GM18870 (cell line): ENCODE results near the gene PARP1.

Experiments used
- ATAC-seq: cut with Tn5 transposase; IDR thresholded peaks from one replicate; pipeline ENCODE4 v1.9.1; 2021; ENCODE audit warnings: moderate library complexity; ENCODE audit not compliant: unreplicated experiment

PARP1 gene

DNA sequence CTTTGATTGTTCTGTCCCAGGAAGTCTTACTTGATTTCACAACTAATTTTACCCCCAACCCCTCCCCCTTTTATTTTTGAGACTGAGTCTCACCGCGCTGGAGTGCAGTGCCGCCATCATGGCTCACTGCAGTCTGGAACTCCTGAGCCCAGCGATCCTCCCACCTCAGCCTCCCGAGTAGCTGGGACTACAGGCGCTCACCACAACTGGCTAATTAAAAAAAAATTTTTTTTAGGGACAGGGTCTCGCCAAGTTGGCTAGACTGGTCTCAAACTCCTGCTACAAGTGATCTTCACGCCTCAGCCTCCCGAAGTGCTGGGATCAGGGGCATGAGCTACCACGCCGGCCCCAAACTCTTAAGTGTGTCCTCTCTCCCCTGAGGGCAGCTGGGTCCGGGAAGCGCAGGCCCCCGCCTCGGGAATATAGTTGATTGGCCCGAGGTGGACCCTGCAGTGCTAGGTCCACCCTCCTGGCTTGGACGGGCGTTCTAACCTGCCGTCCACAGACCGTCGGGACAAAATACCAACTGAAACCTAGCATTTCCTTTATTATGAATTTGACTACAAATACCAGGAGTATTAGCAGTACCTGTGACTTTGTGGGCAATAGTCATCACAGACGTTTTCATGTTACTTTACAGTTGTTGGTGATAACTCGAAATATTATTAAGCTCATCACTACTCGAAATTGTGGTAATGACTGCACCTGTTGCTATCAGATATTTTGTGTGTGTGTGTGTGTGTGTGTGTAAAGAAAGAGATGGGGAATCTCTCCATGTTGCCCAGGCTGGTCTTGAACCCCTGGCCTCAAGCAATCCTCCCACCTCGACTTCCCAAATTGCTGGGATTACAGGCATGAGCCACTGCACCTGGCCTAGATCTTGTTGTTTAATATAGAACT lies 642 bp upstream of the PARP1 start:
- ATAC-seq, result no peak

DNA sequence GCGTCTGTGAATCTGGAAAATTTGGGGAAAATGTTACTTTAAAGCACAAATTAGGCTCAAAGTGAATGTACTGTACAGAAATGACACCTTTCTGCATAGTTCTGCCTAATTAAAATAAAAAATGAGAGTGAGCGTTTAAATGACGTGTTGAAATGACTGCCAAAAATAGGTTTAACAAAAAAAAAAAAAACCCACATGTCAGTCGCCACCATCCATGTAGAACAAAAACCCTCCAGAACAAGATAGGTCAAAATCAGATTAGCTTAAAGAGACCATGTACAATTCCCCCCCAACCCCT lies 745 bp downstream of the PARP1 start:
- ATAC-seq, result peak; percentile 1

DNA sequence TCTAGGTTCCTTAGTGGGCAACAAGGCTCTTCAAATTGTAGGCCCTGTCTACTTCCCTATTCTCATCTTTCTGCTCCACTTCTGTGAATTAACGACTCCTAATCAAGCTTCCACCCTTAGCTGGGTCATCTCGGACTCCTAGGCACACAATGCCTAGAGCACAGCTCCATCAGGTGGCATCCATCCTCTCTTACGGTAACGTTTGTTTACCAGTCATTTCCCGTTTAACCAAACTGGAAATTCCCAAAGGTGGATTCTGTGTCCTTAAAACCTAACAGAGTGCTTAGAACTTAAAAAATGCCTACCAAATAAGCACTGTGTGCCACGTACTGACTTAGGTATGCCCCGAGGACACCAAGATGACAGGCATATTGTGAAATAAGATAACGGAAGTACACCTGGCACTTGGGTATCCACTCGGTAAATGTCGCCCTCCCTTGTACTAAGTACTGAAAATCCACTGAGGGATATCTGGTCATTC lies 1.5 kb downstream of the PARP1 start:
- ATAC-seq, result no peak

DNA sequence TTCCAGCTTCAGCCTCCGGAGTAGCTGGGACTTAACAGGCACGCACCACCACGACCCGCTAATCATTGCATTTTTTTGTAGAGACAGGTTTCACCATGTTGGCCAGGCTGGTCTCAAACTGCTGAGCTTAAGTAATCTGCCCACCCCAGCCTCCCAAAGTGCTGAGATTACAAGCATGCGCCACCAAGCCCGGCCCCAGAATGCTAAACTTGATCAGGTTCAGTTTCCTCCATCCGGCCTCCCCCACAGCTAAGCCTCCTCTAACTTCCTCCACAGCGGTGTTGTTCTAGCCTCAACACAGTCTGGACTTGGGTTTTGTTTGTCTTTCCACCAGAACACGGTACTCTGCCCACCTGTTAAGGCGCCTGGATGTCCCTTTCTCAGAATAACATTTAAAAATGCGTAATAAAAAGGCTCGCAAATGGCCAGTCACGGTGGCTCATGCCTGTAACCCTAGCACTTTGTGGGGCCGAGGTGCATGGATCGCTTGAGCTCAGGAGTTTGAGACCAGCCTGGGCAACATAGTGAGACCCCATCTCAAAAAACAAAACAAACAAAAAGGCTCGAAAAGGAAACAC lies 2.4 kb downstream of the PARP1 start:
- ATAC-seq, result no peak

DNA sequence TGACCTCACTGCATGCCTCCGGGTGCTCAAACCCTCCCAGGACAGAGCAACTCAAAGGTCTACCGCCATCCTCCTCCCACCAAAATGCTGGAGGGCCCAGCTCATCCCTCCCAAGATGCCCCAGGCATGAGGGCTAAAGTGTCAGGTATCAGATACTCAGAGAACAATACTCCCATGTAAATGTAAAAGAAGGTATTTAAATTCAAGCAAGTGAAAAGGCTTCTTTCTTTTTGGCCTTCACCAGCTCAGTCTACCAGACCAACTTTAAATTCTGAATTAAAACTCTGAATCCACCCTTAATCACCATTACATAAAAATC lies 3.0 kb downstream of the PARP1 start:
- no peak for ATAC-seq

DNA sequence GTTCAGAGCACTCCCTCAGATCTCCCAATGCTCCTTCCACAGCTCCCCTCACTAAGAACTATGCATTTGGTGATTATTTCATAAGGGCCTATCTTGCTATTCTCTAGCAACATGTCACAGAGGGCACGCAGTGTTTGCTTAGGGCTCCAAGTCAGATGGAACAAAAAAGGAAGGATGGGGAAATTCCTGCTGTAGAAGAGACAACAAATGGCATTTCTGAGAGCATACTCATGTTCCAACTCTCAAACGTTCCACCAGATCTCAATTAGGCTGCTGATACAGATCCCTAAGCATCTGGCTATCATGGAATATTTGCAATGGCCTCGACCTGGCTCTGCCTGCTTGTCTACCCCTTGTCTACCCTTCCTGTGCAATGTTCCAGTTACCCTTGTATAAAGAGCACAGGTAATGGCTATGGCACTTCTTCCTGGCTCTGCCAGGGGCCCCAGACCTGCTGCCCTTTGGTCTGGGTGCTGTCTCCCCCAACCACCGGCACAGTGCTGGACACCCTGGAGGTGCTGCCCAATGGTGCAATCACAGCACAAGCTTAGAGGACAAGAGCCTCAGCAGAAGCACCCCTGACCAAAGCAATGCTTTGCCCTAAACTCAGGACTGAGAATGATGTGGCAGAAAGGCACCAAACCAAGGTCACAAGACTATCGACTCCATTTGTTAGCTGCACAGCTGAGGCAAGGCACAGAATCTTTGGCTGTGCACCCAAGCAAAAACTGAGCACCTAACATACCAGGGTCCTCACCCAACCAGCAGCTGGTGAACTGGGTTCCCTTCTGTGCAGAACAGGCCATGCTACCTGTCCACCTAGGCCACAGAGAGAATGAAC lies 3.6 kb downstream of the PARP1 start:
- ATAC-seq, result no peak

DNA sequence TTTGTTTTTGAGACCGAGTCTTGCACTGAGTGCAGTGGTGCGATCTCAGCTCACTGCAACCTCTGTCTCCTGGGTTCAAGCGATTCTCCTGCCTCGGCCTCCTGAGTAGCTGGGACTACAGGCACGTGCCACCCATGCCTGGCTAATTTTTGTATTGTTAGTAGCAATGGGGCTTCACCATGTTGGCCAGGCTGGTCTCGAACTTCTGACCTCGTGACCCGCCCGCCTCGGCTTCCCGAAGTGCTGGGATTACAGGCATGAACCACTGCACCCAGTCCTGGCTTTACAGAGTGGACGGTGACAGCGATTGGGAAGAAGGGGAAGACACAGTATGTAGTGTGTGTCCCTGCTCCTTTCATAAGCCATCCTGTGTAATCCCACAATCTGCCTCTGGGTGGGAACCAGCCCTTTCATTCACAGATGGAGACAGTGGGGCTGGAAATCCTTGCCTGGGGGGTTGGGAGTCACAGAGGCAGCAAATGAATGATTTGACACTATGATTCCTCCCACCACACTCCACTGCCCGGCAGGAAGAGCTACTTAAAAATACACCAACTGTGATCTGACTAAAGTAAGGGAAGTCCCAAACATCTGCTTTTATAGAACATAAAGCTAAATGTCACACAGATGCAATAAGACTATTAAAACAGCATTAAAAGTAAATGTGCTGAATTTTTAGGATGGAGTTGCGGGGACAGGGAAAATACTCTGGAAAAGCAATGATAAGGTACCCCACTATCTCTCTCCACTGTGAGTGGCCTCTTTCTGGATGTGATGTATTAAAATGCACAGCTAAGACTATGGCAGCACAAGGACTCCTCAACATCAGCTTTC lies 4.5 kb downstream of the PARP1 start:
- no peak for ATAC-seq

DNA sequence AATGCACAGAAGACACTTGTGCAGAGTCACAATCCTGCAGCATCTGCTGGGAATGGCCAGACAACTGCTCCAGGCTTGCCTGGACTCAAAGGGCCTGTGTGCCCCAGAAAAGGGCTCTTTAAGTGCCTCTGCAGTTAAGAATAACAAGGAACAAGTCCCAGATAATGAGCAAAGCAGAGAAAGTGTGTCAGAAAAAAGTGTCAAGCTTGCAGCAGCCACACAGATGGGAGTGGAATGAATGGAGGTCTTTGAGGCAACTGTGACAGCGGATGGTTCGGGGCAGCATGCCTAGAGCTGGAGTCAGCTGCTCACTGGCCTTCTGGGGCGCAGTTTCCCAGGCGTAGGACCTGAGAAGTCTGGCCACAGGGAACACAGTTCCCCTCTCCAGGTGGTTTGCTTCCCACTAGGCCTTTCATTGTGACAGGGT lies 5.1 kb downstream of the PARP1 start:
- no peak for ATAC-seq

DNA sequence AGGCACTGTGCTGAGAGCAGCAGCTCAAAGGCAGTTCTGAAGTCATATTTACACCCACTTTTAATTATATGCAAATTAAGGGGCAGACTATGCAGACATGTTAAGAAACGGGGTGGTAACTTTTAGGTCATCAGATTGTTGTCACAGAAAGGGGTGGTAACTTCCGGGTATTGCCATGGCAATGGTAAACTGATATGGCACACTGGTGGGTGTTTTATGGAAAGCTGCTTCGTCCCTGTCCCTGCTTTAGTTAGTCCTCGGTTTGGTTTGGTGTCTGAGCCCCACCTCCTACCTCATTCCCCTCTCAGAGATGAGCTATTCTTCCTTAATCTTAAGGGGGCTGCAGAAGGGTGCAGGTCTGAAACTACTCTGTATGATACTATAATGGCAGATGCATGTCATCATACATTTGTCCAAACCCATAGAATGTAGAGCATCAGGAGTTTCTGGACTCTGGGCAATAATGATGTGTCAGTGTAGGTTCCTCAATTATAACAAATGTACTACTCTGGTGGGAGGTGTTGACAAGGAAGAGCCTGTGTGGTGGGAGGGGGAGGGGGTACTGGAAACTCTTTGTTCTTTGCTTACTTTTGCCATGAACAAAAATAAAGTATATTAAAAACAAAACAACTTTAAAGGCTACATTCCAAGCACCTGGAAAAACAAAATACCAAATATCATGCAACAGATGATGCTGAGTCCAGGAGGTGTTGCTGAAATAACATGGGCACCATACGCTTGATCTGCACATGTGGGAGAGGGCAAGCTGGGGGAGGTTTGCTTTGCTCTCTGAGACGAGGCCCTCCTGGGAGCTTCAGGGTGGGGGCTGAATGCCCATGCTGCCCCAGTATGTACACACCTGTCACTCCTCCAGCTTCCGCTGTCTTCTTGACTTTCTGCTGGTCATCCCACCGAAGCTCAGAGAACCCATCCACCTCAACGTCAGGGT lies 6.3 kb downstream of the PARP1 start:
- no peak for ATAC-seq

DNA sequence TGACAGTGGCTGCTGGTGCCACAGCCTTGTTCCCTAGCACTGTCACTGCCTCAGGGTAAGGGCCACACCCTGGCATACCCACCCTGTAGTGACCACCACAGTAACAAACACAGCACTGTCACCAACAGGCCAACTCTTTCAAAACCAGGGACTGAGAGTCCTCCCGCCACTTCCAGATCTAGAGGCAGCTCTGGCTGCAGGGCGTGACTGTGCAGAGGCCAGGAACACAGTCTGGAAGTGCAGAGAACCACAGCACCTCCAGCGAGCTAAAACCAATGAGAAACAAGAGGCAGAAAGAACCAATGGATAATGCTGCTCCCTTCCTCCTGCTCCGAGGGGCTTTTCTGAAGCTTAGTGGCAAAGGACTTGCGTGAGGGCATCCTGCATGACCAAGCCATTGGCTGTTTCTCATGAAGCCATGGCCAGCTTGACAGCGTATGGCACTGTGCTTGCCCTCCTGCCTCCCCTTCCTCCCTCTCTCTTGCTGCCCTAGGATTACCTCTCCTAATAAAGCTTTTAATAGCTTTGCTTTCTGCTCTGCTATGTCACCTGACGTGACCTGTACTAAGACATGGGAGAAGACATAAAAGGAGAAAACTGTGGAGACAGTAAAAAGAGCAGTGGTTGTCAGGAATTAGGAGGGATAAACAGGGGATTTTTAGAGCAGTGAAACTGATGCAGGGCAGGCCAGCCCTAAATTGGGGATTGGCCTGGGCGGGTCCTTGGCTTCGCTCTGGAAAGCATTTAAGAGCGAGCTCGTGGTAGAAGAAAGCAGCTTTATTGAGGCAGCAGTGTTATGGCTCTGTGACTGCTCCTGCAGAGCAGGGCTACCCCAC lies 7.2 kb downstream of the PARP1 start:
- no peak for ATAC-seq

DNA sequence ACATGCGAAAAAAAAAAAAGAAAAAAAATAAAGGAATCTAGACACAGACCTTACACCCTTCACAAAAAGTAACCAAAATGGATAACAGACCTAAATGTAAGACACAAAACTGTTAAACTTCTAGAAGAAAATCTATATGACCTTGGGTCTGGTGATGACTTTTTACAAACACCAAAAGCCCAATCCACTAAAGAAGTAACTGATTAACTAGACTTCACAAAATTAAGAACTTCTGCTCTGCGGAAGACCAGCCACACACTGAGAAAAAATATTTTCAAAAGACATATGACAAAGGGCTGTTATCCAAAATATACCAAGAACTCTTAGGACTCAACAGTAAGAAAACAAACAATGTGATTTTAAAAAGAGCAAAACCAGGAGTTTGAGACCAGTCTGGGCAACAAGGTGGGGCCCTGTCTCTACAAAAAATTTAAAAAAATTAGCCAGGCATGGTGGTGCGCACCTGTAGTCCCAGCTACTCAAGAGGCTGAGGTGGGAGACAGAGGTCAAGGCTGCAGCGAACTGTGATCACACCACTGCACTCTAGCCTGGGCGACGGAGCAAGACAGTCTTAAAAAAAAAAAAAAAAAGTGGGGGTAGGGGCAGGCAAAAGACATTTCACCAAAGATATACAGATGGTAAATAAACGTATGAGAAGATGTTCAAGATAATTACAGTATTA lies 9.8 kb downstream of the PARP1 start:
- no peak for ATAC-seq

DNA sequence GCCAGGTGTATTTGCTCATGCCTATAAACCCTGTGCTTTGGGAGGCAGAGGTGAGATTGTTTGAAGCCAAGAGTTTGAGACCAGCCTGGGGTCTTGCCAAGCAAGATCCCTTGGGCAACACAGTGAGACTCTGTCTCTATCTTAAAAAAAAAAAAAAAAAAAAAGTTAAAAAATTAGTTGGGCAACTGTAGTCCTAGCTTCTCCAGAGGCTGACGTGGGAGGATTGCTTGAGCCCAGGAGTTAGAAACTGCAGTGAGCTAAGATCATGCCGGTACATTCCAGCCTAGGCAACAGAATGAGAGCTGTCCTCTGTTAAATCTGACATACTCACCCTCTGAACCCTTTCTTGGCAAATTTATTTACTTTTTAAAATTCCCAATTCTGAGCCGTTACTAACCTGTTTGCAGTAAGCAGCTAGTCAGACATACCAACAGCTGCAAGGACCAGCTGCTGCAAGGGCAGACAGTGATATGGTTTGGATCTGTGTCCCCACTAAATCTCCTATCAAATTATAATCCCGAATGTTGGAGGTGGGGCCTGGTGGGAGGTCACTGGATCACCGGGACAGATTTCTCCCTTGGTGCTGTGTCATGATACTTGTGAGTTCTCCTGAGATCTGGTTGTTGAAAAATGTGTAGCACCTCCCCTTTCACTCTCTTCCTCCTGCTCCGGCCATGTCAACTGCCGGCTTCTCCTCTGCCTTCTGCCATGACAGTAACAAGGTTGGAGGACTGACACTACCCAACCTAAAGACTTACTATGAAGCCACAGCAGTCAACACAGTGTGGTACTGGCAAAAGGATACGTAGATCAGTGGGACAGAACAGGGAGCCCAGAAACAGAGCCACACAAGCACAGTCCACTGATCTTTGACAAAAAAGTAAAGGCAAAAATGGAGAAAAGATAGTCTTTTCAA lies 10.6 kb downstream of the PARP1 start:
- no peak for ATAC-seq

DNA sequence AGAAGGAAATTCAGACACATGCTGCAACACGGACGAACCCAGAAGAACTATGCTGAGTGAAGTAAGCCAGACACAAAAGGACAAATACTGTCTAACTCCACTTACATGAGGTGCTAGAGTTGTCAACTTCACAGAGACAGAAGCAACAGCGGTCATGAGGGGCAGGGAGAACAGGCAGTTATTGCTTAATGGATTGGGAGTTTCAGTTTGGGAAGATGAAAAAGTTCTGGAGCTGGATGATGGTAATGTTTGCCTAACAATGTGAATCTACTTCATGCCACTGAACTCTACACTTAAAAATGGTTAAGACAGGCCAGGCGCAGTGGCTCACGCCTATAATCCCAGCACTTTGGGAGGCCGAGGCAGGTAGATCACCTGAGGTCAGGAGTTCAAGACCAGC lies 12.1 kb downstream of the PARP1 start:
- ATAC-seq, result no peak

DNA sequence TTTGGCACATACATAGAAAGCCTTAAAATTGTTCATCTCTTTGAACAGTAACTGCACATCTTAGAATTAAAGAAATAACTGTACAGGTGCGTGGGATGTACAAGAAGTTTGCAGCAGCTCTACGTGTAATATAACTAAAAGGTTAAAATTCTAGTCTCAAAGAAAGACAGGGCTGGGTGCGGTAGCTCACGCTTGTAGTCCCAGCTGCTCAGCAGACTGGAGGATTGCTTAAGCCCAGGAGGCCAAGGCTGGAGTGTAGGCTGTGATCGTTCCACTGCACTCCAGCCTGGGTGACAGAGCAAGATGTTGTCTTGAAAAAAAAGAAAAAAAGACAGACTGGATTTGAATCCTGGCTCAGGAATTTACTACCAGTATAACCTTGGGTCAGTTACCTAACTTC lies 13.4 kb downstream of the PARP1 start:
- no peak for ATAC-seq

DNA sequence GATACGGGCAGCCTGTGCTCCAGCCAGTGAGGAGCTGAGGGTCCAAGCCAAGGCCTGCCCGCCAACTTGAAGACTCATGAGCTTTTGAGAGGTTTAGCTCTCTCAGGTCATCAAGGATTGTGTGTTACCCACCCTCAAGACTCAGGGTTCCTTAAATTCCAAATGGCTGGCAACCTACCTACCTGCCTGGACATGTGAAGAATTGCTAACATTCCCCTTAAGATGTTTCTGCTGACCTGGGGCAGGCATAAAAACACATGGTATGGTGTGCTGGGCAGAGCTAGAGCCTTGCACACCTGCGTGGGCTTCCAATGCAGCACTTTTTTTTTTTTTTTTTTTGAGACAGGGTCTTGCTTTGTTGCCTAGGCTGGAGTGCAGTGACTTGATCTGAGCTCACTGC lies 17.2 kb downstream of the PARP1 start:
- no peak for ATAC-seq

DNA sequence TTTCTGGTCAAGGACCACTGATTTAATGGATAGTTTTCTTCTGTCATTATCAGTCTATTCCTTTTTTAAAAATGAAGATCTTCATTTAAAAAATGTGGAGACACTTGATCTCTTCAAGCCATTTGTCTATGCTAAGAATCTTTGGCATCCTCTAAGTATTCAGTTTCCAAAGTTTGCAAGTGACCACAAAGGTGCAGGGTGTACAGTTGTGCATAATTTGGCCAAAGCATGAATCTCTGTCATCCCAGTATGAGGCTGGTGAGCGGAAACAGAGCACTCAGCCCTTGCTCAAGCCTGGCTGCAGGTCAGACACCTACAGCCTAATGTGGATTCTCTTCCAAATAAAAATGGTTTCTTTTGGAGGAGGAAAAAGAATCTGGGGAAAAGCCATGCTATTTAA lies 19.8 kb downstream of the PARP1 start:
- ATAC-seq, result no peak

DNA sequence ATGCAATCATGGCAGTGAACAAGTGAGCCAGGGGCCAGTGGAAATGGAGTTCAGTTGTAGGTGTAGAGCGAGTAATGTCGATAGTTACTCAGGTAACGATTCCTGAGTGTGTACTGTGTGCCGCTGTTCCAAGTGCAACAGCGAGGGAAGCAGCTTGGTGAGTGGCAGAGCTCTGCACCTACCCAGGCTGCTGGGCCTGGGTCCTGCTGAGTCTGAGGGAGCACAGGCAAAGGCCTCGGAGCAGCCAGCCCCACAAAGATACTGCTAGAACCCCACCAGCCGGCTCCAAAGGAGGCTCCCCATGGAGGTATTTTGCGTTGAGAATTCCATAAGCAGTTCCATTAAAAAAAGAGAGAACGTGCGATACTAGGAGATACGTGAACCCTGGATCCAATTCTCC lies 23.2 kb downstream of the PARP1 start:
- no peak for ATAC-seq
